ENCODE results near the gene FSIP1.

Gene FSIP1

DNA sequence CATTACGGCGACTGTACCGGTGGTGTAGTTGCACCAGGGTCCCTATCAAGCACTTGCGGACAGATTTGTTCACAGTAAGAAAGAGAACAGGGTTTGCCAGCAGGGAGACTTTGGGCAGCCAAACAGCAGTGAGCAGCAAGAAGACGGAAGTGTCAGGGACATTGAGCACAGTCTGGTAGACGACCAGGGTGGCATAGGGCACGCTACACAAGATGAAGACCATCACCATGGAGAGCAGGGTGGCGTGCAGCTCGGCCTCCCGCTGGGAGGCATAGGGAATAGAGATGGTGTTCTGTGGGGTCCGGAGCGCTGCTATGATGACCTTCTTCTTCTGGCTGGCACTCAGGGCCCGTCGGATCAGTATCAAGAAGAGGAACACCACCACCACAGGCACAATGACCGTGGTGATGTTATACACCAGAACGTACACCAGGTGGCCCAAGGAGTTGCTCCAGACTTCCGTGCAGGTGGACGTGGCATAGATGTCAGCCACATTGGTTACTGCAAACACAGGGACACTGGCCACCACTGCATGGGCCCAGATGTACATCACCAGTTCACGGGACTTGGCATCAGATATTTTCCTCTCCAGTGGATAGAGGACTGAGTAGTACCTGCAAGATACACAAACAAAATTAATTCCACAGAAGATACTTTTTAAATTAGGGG lies 19.1 kb upstream of the FSIP1 start:
- TF ChIP-seq, protein P1, sequence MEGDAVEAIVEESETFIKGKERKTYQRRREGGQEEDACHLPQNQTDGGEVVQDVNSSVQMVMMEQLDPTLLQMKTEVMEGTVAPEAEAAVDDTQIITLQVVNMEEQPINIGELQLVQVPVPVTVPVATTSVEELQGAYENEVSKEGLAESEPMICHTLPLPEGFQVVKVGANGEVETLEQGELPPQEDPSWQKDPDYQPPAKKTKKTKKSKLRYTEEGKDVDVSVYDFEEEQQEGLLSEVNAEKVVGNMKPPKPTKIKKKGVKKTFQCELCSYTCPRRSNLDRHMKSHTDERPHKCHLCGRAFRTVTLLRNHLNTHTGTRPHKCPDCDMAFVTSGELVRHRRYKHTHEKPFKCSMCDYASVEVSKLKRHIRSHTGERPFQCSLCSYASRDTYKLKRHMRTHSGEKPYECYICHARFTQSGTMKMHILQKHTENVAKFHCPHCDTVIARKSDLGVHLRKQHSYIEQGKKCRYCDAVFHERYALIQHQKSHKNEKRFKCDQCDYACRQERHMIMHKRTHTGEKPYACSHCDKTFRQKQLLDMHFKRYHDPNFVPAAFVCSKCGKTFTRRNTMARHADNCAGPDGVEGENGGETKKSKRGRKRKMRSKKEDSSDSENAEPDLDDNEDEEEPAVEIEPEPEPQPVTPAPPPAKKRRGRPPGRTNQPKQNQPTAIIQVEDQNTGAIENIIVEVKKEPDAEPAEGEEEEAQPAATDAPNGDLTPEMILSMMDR (conservative IDR thresholded peaks at IDR 0.05; ENCODE audit: low read depth, low read length), result peak; percentile 58
- DNase-seq (ENCODE audit: low read depth), result no peak
- no peak overlapping the region for H3K4me3 ChIP-seq (ENCODE audit: low read length)

DNA sequence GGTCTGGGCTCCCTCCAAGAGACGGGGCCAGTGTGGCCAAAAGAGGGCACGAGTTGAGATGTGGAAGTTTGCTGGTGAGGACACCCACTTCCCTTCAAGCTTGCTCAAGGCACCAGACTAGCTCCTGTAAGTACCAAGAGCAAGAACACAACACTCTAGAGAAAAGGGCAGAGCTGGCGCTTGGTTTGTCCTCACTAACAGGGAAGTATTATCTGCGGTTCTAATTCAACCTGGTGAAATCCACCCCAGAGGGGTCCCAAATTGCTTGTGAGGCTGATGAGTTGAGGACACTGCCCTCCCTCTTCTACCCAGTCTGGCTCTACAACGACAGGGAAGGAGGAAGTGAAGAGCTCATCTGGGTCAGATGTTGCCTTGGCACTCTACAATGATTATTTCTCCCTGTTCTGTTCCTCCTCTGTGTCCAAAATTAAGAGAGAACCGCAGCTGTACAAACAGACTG lies 16.9 kb upstream of the FSIP1 start:
- DNase-seq (ENCODE audit: low read depth), result no peak
- TF ChIP-seq, protein P1 (conservative IDR thresholded peaks at IDR 0.05; ENCODE audit: low read depth, low read length), result no peak
- no peak overlapping the region for H3K4me3 ChIP-seq (ENCODE audit: low read length)

DNA sequence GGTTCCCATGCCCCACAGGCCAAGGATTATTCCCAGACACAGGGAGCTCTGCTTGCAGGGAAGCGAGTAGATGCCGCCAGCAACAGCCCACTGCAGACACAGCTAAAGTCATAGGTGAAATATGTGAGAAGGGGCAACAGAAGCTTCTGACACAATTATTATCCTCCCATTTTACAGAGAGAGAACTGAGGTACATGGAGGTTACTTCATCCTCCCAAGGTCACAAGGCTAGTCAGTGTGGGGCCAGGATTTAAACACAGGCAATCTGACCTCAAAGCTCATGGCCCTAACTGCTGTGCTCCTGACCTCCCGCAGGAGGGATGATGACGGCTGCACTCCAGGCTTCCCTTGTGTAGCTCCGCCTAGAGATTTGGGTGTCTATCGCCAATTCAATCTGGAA lies 15.7 kb upstream of the FSIP1 start:
- H3K4me3 ChIP-seq (ENCODE audit: low read length), result no peak overlapping the region
- DNase-seq (ENCODE audit: low read depth), result no peak
- TF ChIP-seq, protein P1 (conservative IDR thresholded peaks at IDR 0.05; ENCODE audit: low read depth, low read length), result no peak

DNA sequence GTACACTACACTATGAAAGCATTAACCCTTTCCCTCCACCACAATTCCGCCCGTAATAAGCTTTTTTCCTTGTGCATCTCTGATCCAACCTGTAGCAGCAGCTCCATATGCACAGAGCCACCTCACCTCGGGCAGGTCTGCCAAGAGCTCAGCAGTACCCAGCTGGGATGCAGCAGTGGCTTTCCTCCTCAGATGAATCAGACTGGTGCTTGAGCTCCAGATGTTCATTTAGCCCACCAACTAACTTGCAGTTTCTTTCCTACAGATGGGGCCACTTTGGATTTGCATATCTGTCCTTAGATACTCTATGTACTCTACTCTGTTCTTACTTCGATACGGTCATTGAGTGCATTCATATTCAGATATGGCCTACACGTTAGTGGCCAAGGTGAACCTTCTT lies 14.8 kb upstream of the FSIP1 start:
- TF ChIP-seq, protein P1 (conservative IDR thresholded peaks at IDR 0.05; ENCODE audit: low read depth, low read length), result no peak
- no peak overlapping the region for H3K4me3 ChIP-seq (ENCODE audit: low read length)
- no peak for DNase-seq (ENCODE audit: low read depth)

DNA sequence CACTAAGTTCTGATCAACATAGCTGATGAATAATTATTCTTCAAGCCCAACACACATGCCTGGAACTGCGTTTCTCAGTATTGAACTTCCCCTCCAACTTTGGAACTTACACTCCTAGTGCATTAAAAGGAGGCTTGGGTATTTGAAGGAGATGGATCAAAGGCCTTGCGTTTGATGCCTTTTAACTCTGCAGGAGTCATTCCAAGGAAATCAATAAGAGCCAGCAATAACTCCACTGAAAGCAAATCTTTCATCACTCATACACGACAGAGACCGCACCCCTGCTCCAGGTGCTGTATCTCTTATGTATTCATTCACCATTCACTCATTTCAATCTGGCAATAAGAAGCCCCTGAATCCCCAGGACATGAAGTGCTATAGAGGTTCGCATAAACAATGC lies 14.0 kb upstream of the FSIP1 start:
- DNase-seq (ENCODE audit: low read depth), result no peak
- TF ChIP-seq, protein P1 (conservative IDR thresholded peaks at IDR 0.05; ENCODE audit: low read depth, low read length), result no peak

DNA sequence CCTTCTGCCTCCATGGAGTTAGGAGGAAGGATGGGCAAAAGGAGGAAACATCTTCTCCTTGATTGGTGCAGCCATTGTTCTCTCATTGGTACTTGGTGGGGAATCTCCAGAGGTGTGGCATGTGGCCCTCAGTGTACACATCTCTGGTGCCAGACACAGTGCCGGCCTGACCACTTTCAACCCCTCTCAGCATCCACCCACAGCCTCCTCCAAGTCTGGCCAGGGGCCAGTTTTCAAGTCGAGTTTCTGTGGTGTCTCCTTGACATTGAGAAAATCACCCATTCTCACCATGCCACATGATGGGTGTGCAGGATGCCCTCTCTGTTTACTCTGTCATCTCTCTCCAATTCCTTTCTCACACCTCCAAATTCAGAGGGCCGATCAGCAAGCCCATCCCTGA lies 12.8 kb upstream of the FSIP1 start:
- H3K4me3 ChIP-seq (ENCODE audit: low read length), result no peak overlapping the region
- TF ChIP-seq, protein P1 (conservative IDR thresholded peaks at IDR 0.05; ENCODE audit: low read depth, low read length), result no peak
- DNase-seq (ENCODE audit: low read depth), result no peak

More for the DNA sequence above, 14.0 kb upstream of the FSIP1 start:
- H3K4me3 ChIP-seq (ENCODE audit: low read length), result no peak overlapping the region

DNA sequence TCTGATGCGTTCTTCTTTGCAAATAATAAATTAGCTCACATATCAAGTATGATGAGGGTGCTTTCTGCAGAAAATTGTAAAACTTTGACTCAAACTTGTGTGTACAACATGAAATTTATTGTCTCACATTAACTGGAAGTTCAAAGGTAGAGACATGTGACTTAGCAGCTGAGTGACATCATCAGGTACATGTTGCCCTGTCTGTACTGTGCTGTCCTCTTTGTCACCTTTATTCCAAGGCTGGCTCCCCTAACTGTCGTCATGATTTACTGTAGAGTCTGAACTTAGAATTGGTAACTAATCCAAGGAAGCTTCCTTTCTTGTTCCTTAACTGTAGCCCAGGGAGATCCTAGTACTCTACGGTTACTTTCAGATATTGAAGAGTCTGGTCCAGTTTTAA lies 12.3 kb upstream of the FSIP1 start:
- TF ChIP-seq, protein P1 (conservative IDR thresholded peaks at IDR 0.05; ENCODE audit: low read depth, low read length), result no peak
- H3K4me3 ChIP-seq (ENCODE audit: low read length), result no peak overlapping the region
- DNase-seq (ENCODE audit: low read depth), result no peak
